DND-41 (cell line): ENCODE results near the gene VKORC1L1.
"Not testable (repeated sequence)": the region's sequence is repeated elsewhere in the genome, so short reads cannot be mapped to it uniquely, and the experiment has no call there.

ENCODE experiments used
- ATAC-seq: fragments of 200-7000 bp; cut with Tn5 transposase; 3 replicates; pipeline ENCODE4 v1.9.1; 2021; ENCODE audit warnings: low read depth; ENCODE audit not compliant: insufficient read depth
- DNase-seq: peaks from one replicate; pipeline ENCODE4 v3.0.0-alpha.2; 2020
- H2AFZ ChIP-seq: 2 replicates; pipeline ENCODE4 v1.6.0; 2012; ENCODE audit warnings: low read depth, low read length
- H3K27ac ChIP-seq: 2 replicates; pipeline ENCODE4 v1.5.1; 2012; ENCODE audit warnings: low read length, inconsistent platforms
- H3K27me3 ChIP-seq: fragments of 200-600 bp; sonication (generic); 2 replicates; pipeline ENCODE4 v1.6.0; 2012; ENCODE audit warnings: low read length, mild to moderate bottlenecking, inconsistent platforms; ENCODE audit not compliant: insufficient read depth, poor library complexity
- H3K36me3 ChIP-seq: 2 replicates; pipeline ENCODE4 v1.5.1; 2012; ENCODE audit warnings: low read length, inconsistent platforms; ENCODE audit not compliant: insufficient read depth
- H3K4me1 ChIP-seq: 2 replicates; pipeline ENCODE4 v1.5.1; 2012; ENCODE audit warnings: mild to moderate bottlenecking, low read length; ENCODE audit not compliant: insufficient read depth
- H3K4me2 ChIP-seq: 2 replicates; pipeline ENCODE4 v1.6.0; 2012; ENCODE audit warnings: mild to moderate bottlenecking, moderate library complexity, low read length, inconsistent platforms; ENCODE audit not compliant: insufficient read depth
- H3K4me3 ChIP-seq, 2 experiments: fragments of 200-600 bp in 1 of 2; shearing (Covaris generic) in 1 of 2; 2 replicates each; pipeline ENCODE4 v1.5.1; 2012 to 2016; ENCODE audit warnings: inconsistent platforms in 2 of 2, low read length in 2 of 2, mild to moderate bottlenecking in 2 of 2, low read depth in 1 of 2, moderate library complexity in 1 of 2
- H3K79me2 ChIP-seq: 2 replicates; pipeline ENCODE4 v1.6.0; 2012; ENCODE audit warnings: low read length, inconsistent platforms; ENCODE audit not compliant: insufficient read depth
- H3K9ac ChIP-seq: 2 replicates; pipeline ENCODE4 v1.6.0; 2012; ENCODE audit warnings: low read depth, mild to moderate bottlenecking, inconsistent platforms, low read length, moderate library complexity
- H3K9me3 ChIP-seq: 2 replicates; pipeline ENCODE4 v1.5.1; 2012; ENCODE audit warnings: low read length, moderate library complexity, mild to moderate bottlenecking, inconsistent platforms; ENCODE audit not compliant: insufficient read depth, severe bottlenecking
- H4K20me1 ChIP-seq: 2 replicates; pipeline ENCODE4 v1.6.0; 2012; ENCODE audit warnings: low read length; ENCODE audit not compliant: insufficient read depth

The VKORC1L1 gene

GRCh38 chr7:65857321-65857894 lies 15.5 kb upstream of the VKORC1L1 start:
- H3K27ac ChIP-seq, H4K20me1 ChIP-seq, H2AFZ ChIP-seq, DNase-seq, H3K79me2 ChIP-seq, H3K27me3 ChIP-seq, H3K36me3 ChIP-seq, ATAC-seq, H3K4me2 ChIP-seq, H3K4me3 ChIP-seq, H3K4me1 ChIP-seq, H3K9me3 ChIP-seq, H3K9ac ChIP-seq: not testable (repeated sequence)

GRCh38 chr7:65858660-65859059 lies 14.2 kb upstream of the VKORC1L1 start:
- H3K27ac ChIP-seq = not testable (repeated sequence)

DNA sequence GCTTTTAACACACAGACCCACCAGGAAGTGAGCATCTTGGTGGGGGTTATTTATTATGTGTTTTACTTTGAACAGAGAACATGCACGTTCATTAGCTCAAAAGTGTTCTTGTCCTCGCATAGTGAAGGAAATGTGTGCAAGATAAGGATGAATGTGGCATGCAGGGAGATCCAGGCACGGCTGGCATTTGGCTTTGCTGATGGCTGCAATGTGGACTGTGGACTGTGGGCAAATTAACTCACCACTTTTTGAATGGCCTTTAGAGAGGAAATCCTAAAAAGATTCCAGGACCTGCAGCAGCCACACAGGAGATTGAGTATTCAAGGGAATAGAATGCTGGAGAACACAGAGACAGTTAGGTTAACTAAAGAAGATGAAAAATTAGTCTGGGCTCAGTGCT lies 6.6 kb upstream of the VKORC1L1 start:
- not testable (repeated sequence) for H2AFZ ChIP-seq, H3K79me2 ChIP-seq, H3K36me3 ChIP-seq, H3K9me3 ChIP-seq, H3K4me3 ChIP-seq, H3K27me3 ChIP-seq, H3K9ac ChIP-seq, H3K4me2 ChIP-seq, ATAC-seq, H3K27ac ChIP-seq, H4K20me1 ChIP-seq, DNase-seq, H3K4me1 ChIP-seq

More at GRCh38 chr7:65858660-65859059, 14.2 kb upstream of the VKORC1L1 start:
- H3K4me2 ChIP-seq, H3K36me3 ChIP-seq, DNase-seq, H3K9me3 ChIP-seq, H3K27me3 ChIP-seq, H3K9ac ChIP-seq, H2AFZ ChIP-seq, H3K4me3 ChIP-seq, H3K79me2 ChIP-seq, H4K20me1 ChIP-seq, ATAC-seq, H3K4me1 ChIP-seq: not testable (repeated sequence)

GRCh38 chr7:65867681-65868080 lies 5.2 kb upstream of the VKORC1L1 start:
- not testable (repeated sequence) for H3K9ac ChIP-seq, DNase-seq, H3K4me1 ChIP-seq, H3K27ac ChIP-seq, H2AFZ ChIP-seq, H3K27me3 ChIP-seq, H3K4me2 ChIP-seq, H3K36me3 ChIP-seq, H3K9me3 ChIP-seq, H4K20me1 ChIP-seq, ATAC-seq, H3K79me2 ChIP-seq, H3K4me3 ChIP-seq

- H3K36me3 ChIP-seq, H3K27ac ChIP-seq, H3K9me3 ChIP-seq, H2AFZ ChIP-seq, ATAC-seq, H3K27me3 ChIP-seq, H3K79me2 ChIP-seq, H3K4me2 ChIP-seq, DNase-seq, H3K4me1 ChIP-seq, H3K4me3 ChIP-seq, H3K9ac ChIP-seq, H4K20me1 ChIP-seq: not testable (repeated sequence)
These were observed 3.6 kb upstream of the VKORC1L1 start for GRCh38 chr7:65869312-65869711.

- not testable (repeated sequence) for H4K20me1 ChIP-seq, DNase-seq, H3K4me1 ChIP-seq, H3K9ac ChIP-seq, H3K4me2 ChIP-seq, H3K27me3 ChIP-seq, H3K4me3 ChIP-seq, H3K9me3 ChIP-seq, H3K27ac ChIP-seq, ATAC-seq, H3K36me3 ChIP-seq, H2AFZ ChIP-seq
- H3K79me2 ChIP-seq = peaks cover 29% of the 10 kb centered on the region
These were observed 1.4 kb upstream of the VKORC1L1 start for GRCh38 chr7:65871451-65871850.

- ATAC-seq = peak; percentile 59
- H3K9ac ChIP-seq = peak overlapping the region; percentile 77
- H3K27me3 ChIP-seq, H3K36me3 ChIP-seq, H4K20me1 ChIP-seq, H3K9me3 ChIP-seq, H3K4me1 ChIP-seq: not testable (repeated sequence)
- H2AFZ ChIP-seq = peak overlapping the region; percentile 78
- DNase-seq = peak; percentile 45
- peak overlapping the region; percentile 77 for H3K27ac ChIP-seq
- peak overlapping the region; percentile 86 for H3K4me2 ChIP-seq
- H3K79me2 ChIP-seq = peaks cover 47% of the 10 kb centered on the region
- H3K4me3 ChIP-seq = peak overlapping the region; percentile 70 to 84; a peak in 3 of 4 replicates
These were observed 814 bp downstream of the VKORC1L1 start for GRCh38 chr7:65873582-65874193.

DNA sequence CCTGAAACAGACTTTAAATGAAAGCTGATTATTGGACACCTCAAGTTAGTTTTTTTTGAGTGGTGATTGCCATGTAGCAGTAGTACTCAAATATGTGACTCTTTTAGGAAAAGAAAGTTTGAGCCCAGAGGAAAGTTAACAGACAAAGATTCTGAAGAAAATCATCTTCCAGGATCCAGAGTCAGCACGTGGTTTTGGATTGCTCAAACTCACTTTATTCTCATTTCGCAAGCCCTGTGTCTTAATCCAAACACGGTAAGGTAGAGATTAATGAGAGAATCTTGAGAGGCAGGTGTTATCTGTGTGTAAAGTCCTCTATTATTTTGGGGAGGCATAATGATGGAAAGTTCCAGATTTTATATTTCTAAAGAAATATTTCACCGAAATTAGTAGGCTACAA lies 2.8 kb downstream of the VKORC1L1 start:
- H2AFZ ChIP-seq, H3K27me3 ChIP-seq, ATAC-seq, H3K36me3 ChIP-seq, DNase-seq, H3K4me3 ChIP-seq, H4K20me1 ChIP-seq, H3K4me1 ChIP-seq, H3K27ac ChIP-seq, H3K9me3 ChIP-seq, H3K9ac ChIP-seq, H3K4me2 ChIP-seq: not testable (repeated sequence)
- H3K79me2 ChIP-seq = peaks cover 62% of the 10 kb centered on the region
